Activated naive CD4-positive, alpha-beta T cell treated with anti-CD3 and anti-CD28 coated beads for 36 hours (primary cell): ENCODE measurements around the gene NPHP4. TPM values are rescaled to one million over a fixed set of nuclear protein-coding genes. Genes with fewer than 3 reads are reported as not detected.

Source experiments
- CTCF ChIA-PET: fragments of 350-600 bp; sonication (Branson Sonifier 250); formaldehyde crosslinking; loops from one replicate; lab custom pipeline; 2021; ENCODE audit warnings: antibody characterized with exemption; lab: Charles Lee
- DNase-seq: peaks from one replicate; pipeline ENCODE4 v3.0.0-alpha.2; 2020
- H3K27ac Mint-ChIP-seq: one replicate; pipeline ENCODE4 v1.8.0; 2021; ENCODE audit warnings: mild to moderate bottlenecking, mixed read lengths
- H3K27me3 Mint-ChIP-seq: one replicate; pipeline ENCODE4 v1.8.0; 2021; ENCODE audit warnings: low read depth, mixed read lengths
- H3K36me3 Mint-ChIP-seq: one replicate; pipeline ENCODE4 v1.8.0; 2021; ENCODE audit warnings: low read depth, mixed read lengths
- H3K4me1 Mint-ChIP-seq: one replicate; pipeline ENCODE4 v1.8.0; 2021; ENCODE audit warnings: low read depth, mixed read lengths
- H3K4me3 Mint-ChIP-seq: one replicate; pipeline ENCODE4 v1.8.0; 2021; ENCODE audit warnings: mild to moderate bottlenecking, moderate library complexity, mixed read lengths
- H3K9me3 Mint-ChIP-seq: one replicate; pipeline ENCODE4 v1.8.0; 2021; ENCODE audit warnings: mixed read lengths
- intact Hi-C: fragments of 100-400 bp; cut with micrococcal nuclease; formaldehyde crosslinking; loops from one replicate; pipeline ENCODE4 v1.15.1; 2023
- total RNA-seq, 2 experiments: library from RNA; stranded (reverse); gene quantifications; one replicate each; pipeline ENCODE4 v1.2.3, GENCODE V29; 2021

Gene NPHP4
- total RNA-seq, 2 experiments from 2014 or later: 10.7 to 11.2 TPM

DNA sequence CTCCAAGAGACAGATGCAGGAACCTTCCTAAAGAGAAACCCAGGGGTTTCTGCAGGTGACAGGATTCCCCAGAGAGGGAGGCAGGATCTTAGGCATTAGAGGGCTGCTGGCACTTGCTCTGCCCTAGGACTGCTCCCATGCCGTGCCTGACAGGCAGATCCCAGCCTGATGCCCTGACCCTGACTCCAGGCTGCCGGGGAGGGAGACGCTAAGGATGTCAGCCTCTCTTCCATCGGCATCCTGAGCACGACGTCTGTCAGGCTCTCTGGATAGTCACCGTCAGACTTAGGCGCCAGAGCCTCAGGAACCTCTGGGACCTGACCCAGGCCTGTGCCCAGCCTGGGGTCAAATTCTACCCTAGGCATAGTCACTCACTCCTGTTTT lies 157.1 kb downstream of the NPHP4 start:
- Mint-ChIP-seq H3K27me3 (peaks cover 7% of the 10 kb centered on the region), H3K4me3 (no peak overlapping the region), H3K36me3 (no peaks in the 10 kb centered on the region), H3K9me3 (no peaks in the 10 kb centered on the region), H3K27ac (no peak overlapping the region), H3K4me1 (no peaks in the 10 kb centered on the region)
- DNase-seq: no peak
- CTCF ChIA-PET: no interaction called here
- intact Hi-C loops: no loop called here

DNA sequence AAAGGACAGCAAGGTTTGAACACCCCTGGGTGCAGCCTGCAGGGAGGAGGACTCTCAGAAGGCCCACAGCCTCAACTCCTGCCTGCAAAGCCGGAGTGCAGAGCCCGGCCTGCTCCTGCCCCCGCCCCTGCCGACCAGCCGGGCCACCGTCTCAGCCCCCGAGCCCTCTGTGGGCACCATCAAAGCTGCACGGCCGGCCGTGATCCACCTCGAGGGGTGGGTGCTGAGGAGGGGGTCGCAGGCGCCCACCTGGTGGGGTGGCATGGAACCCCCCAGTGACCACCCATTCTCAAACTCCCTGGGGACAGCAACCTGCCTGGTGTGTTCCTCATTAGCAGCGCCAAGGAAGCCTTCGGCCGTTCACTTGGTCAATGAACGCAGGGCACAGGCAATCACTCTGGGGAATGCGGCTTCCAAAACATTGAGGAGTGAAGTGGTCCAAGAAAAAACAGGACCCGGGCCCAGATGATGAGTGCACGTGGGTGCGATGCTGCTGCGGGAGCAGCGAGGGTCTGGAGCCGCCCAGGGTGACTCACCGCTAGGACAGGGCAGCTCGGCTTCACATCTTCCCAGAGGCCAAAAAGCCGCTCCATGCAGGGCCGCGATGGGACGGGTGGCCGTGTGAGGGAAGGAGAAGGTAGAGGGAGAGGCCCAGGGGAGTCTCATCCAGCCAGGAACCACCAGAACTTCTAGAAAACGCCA lies 157.6 kb downstream of the NPHP4 start:
- no peak overlapping the region for H3K4me3 Mint-ChIP-seq
- no peaks in the 10 kb centered on the region for H3K9me3 Mint-ChIP-seq
- intact Hi-C loops: no loop called here
- no peak for DNase-seq
- H3K27me3 Mint-ChIP-seq: peaks cover 7% of the 10 kb centered on the region
- CTCF ChIA-PET: no interaction called here
- H3K36me3 Mint-ChIP-seq: no peaks in the 10 kb centered on the region
- H3K4me1 Mint-ChIP-seq: no peaks in the 10 kb centered on the region
- no peak overlapping the region for H3K27ac Mint-ChIP-seq

DNA sequence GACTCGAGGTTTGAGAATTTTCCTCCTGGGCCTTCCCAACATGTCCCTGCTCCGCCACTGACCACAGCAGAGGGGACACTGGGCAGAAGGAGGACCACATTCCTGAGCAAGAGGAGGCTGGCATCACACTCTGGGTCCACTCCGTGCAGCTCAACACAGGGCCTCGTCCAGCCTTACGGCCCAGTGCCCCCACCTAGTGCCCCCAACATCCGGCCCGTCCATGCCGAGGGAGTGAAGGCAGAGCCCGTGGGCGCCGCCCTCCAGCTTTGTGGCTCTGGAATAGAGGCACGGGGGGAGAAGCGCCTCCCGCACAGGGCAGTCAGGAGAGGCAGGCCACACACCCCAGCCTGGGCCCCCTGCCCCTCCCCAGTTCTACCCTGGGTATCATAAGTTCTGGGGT lies 158.3 kb downstream of the NPHP4 start:
- Mint-ChIP-seq H3K9me3 (peaks cover 3% of the 10 kb centered on the region), H3K27me3 (peaks cover 7% of the 10 kb centered on the region), H3K36me3 (no peaks in the 10 kb centered on the region), H3K27ac (no peak overlapping the region), H3K4me3 (no peak overlapping the region), H3K4me1 (no peaks in the 10 kb centered on the region)
- CTCF ChIA-PET: no interaction called here
- DNase-seq: no peak
- intact Hi-C loops: no loop called here

DNA sequence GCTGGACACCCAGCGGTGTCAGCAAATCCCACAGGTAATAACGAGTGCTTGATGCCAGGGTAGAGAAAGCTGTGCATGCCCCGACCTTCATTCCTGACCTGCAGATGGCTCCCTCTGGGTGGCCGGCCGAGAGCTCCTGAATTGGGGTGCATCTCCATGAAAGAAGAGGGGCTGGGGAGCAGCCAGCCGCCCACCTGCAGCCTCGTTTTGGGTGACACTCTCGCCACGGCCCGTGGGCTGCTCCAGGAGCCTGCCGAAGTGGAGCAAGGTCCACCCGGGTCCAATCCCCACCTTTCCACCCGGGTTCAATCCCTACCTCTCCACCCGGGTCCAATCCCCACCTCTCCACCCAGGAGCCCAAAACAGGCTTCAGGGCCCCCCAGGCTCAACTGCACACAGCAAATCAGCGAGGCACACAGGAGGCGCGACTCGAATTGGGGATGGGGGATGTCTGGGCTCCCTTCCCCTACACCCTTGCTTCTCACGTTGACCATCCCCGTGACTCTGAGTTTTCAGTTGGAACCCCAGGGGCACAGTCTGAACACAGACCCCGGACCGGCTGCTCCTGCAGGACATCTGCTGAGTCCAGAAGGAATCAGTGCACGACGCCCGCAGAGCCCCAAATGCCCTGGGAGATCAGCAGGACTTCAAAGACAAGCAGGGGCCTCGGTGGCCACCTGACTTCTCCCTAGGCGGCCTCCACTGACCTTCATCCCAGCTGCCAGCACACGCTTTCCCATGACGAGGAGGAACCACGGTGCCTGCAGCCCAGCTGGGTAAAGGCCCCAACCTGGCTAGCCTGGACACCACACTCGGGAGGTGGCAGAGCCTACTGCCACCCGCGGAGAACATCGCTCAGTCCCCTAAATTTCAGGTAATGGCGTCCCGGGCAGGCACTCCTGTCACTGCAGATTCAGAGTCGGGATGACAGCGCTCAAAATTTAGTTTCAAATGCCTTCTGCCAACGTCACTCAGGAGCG lies 159.0 kb downstream of the NPHP4 start:
- Mint-ChIP-seq H3K9me3 (peaks cover 3% of the 10 kb centered on the region), H3K27ac (no peak overlapping the region), H3K36me3 (no peaks in the 10 kb centered on the region), H3K4me1 (no peaks in the 10 kb centered on the region), H3K27me3 (peaks cover 7% of the 10 kb centered on the region), H3K4me3 (no peak overlapping the region)
- intact Hi-C loops: no loop called here
- DNase-seq: no peak
- CTCF ChIA-PET: no interaction called here

DNA sequence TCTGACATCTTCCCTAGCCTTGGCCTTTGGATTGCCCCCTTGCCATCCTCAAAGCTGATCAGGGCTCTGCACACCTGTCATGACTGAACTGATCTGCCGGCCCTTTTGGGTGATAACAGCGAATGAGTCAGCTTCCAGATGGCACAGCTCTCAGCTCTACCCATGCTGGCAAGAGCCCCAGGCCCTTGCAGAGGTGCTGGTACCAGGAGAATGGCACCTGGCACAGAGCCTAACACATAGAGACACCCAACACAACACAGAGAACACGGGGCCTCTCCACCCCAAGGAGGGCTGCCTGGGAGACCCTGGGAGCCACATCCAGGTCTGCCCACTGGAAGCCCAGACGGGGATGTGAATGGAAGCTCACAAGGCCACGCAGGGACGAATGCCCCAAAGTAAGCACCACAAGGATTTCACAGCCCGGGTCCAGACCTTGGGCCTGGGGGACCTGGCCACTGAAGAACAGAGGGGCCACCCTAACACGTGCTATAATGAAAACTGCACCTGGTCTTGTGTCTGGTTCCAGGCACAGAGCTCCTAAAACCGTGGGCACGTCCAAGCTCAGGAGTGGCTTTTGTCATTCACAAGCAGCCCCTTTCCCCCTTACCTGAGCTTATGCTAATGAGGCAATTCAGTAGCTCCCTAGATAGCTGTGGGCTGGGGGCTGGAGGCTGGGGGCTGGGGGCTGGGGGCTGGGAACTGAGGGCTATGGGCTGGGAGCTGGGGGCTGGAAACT lies 160.5 kb downstream of the NPHP4 start:
- no peak overlapping the region for H3K27ac Mint-ChIP-seq
- intact Hi-C loops: no loop called here
- H3K4me1 Mint-ChIP-seq: no peaks in the 10 kb centered on the region
- DNase-seq: no peak
- no peak overlapping the region for H3K4me3 Mint-ChIP-seq
- CTCF ChIA-PET: no interaction called here
- peaks cover 3% of the 10 kb centered on the region for H3K9me3 Mint-ChIP-seq
- no peaks in the 10 kb centered on the region for H3K36me3 Mint-ChIP-seq
- H3K27me3 Mint-ChIP-seq: peaks cover 7% of the 10 kb centered on the region

DNA sequence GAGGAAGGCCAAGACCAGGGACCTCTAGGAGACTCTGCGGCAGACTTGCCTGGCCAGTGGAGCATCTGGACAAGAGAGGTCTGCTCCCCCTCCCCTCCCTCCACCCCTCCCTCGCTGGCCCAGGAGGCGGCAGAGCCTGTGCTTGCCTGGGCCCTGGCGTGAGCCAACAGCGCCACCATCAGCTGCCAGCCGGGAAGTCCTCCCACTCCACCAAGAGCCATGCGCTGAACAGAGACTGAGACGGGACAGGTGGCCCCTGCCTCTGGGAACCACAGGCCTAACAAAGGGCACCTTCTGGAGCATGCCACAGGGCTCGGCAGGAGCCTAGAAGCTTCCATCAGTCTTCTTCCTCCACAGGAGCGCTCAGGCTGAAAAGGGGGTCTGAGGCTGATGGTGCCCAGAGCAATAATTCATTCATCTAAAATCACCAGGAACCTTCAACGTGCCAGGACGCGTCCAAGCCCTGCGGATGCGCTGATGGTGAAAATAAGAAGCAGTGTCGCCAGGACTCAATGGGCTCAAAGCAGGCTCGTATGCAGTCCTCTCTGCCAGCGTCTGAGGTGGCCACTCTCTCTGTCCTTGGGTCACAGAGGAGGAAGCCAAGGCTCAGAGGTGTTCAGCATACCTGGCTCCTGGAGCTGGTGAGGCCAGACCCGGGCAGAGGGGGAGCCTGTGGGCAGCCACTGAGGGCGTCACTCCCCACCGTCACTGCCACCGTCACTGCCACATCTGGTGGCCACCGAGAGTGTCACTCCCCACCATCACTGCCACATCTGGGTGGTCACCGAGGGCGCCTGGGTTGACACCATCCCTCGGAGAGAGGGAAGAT lies 161.2 kb downstream of the NPHP4 start:
- H3K27ac Mint-ChIP-seq: no peak overlapping the region
- intact Hi-C loops: no loop called here
- H3K27me3 Mint-ChIP-seq: peaks cover 2% of the 10 kb centered on the region
- no peaks in the 10 kb centered on the region for H3K4me1 Mint-ChIP-seq
- H3K36me3 Mint-ChIP-seq: no peaks in the 10 kb centered on the region
- H3K9me3 Mint-ChIP-seq: peaks cover 3% of the 10 kb centered on the region
- DNase-seq: no peak
- no peak overlapping the region for H3K4me3 Mint-ChIP-seq
- CTCF ChIA-PET: no interaction called here

DNA sequence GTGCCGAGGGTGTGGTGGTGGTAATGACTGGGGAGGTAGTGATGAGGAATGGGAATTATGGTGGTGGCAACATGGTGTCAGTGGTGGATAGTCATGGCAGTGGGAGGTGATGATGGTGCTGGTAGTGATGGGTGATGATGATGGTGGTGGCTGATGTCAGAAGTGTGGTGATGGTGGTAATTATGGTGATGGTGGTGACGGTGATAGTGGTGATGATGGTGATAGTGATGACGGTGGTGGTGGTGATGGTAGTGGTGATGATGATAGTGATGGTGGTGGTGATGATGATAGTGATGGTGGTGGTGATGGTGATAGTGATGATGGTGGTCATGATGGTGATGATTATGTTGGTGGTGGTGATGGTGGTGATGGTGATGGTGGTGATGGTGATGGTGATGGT lies 162.8 kb downstream of the NPHP4 start:
- CTCF ChIA-PET: no interaction called here
- no peaks in the 10 kb centered on the region for H3K4me1 Mint-ChIP-seq
- no peak overlapping the region for H3K4me3 Mint-ChIP-seq
- peaks cover 2% of the 10 kb centered on the region for H3K27me3 Mint-ChIP-seq
- DNase-seq: no peak
- no peaks in the 10 kb centered on the region for H3K36me3 Mint-ChIP-seq
- no peak overlapping the region for H3K27ac Mint-ChIP-seq
- H3K9me3 Mint-ChIP-seq: peaks cover 3% of the 10 kb centered on the region
- intact Hi-C loops: no loop called here

DNA sequence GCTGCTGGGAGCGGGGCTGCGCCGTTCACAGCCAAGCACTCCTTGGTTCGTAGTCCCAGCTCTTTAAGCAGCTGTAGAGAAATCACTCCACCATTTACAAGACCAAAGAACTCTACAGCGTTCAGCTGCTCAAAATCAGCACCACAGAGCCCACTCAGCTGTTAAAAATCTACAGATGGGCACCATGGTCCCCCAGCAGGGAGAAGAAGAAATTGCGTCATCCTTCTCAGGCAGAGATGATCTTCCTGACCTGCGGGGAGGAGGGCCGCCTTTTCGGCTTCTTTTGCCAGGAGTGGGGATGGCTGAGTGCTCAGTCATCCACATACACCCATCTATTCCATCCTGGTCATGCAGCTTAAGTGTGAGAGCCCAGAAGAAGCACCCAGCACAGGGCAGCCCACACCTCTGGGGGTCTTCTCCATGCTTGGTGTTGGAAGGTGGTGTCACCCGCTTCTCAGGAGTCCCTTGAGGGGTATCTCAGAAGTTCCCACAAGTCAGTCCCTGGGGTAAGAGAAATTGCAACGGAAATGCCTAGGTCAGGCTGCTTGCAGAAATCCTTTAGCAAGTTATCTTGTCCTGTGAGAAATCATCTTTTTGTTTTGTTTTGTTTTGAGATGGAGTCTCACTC lies 163.8 kb downstream of the NPHP4 start:
- no peak overlapping the region for H3K4me3 Mint-ChIP-seq
- intact Hi-C loops: no loop called here
- H3K27me3 Mint-ChIP-seq: peaks cover 2% of the 10 kb centered on the region
- peaks cover 3% of the 10 kb centered on the region for H3K9me3 Mint-ChIP-seq
- H3K4me1 Mint-ChIP-seq: no peaks in the 10 kb centered on the region
- CTCF ChIA-PET: no interaction called here
- H3K36me3 Mint-ChIP-seq: no peaks in the 10 kb centered on the region
- no peak for DNase-seq
- no peak overlapping the region for H3K27ac Mint-ChIP-seq

DNA sequence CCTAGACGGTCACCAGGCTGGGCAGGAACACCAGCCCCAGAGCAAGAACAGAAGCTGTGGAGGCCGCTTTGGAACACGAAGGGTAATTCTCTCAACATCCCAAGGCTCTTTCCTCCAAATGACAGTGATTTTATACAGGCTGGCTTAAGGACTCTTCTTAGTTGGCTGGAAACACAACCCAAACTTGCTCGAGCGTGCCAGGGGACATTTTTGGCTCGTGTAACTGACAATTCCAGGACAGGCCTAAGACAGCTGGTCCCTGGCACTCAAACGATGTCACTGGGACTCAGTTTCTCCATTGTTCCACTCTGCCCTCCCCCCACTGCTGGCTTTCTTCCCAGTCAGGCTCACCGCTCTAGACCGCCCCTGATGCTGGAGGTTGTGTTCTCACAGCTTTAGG lies 164.7 kb downstream of the NPHP4 start:
- Mint-ChIP-seq H3K27ac (no peak overlapping the region), H3K4me1 (no peaks in the 10 kb centered on the region), H3K27me3 (peaks cover 2% of the 10 kb centered on the region), H3K9me3 (peaks cover 3% of the 10 kb centered on the region), H3K4me3 (no peak overlapping the region), H3K36me3 (no peaks in the 10 kb centered on the region)
- intact Hi-C loops: no loop called here
- CTCF ChIA-PET: no interaction called here
- no peak for DNase-seq

DNA sequence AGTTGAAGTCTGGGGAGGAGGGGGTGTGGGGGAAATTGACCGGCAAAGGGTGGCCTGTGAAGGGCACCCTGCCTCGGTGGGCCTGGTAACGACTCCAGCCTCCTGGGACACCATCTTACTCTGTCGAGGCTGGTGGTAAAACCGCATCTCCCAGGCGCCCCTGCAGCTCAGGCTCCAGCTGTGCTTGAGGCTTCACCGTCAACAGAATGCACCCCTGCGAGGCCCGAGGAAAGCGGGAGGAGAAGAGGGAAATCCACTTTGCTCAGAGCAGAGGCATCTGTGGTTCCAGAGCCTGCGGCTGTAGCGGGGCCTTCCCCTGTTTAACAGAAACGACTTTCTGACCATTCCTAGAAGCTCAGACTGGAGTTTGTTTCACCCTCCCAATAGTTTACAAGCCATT lies 165.6 kb downstream of the NPHP4 start:
- Mint-ChIP-seq H3K36me3 (no peaks in the 10 kb centered on the region), H3K27ac (no peak overlapping the region), H3K4me1 (no peaks in the 10 kb centered on the region), H3K27me3 (peaks cover 3% of the 10 kb centered on the region), H3K4me3 (no peak overlapping the region), H3K9me3 (peaks cover 3% of the 10 kb centered on the region)
- CTCF ChIA-PET: interaction anchor here (0.6 kb wide), 1 partner anchor 1342 kb away, joined by 3 read pairs; no protein-coding TSS in a partner anchor
- intact Hi-C loops: no loop called here
- DNase-seq: no peak

DNA sequence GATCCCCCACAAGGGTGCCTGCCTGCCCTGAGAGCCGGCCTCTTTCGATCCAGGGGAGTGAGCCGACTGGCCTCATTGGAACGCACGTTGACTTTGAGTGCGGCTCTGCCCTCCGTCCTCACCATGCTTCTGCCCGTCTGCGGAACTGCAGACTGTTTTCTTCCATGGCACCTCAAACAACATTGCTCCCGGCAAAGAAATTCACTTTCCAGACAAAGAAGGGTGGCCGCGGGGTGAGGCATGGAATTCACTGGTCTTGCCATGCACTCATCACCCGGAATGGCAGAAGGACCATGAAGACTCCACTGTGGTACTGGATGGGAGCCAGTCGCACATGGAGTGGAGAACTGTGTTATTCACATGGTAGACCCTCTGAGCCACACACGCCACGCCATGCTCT lies 169.5 kb downstream of the NPHP4 start:
- H3K27ac Mint-ChIP-seq: no peak overlapping the region
- H3K9me3 Mint-ChIP-seq: peaks cover 2% of the 10 kb centered on the region
- no peak overlapping the region for H3K4me3 Mint-ChIP-seq
- CTCF ChIA-PET: no interaction called here
- H3K36me3 Mint-ChIP-seq: no peaks in the 10 kb centered on the region
- DNase-seq: no peak
- intact Hi-C loops: no loop called here
- H3K27me3 Mint-ChIP-seq: peaks cover 8% of the 10 kb centered on the region
- H3K4me1 Mint-ChIP-seq: no peaks in the 10 kb centered on the region
